ENCODE data around the gene ME3. TPM values are rescaled to one million over a fixed set of nuclear protein-coding genes. Genes with fewer than 3 reads are reported as not detected.
"Not testable (repeated sequence)": the region's sequence is repeated elsewhere in the genome, so short reads cannot be mapped to it uniquely, and the experiment has no call there.

Gene ME3
- total RNA-seq, 1 experiment from 2014 or later, result 28.7 TPM

- DNase-seq (ENCODE audit: low spot score), result no peak
- in situ Hi-C loops (cut with HindIII; ENCODE audit: low sequenced_read_pairs), result no loop called here
Measured at GRCh38 chr11:86438685-86439084, 233.7 kb downstream of the ME3 start.

DNA sequence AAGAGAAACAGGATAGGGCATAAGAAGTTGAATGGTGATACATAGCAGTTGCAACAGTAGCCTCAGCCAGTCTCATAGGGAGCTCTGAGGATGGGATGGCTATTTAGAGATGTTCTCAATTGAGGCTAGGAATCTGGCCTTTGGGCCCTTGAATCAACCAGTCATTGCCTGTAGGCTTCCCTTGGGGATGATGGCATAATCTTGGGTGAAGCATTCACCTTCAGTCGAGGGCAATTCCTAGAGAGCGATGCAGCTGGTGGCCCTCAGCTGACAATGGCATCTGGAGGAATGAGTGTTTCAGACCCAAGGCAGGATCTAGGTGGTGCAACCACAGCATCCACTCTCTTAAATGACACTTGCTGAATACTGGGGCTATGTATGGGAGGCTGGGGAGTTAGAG is 236.7 kb downstream of the ME3 start:
- in situ Hi-C loops (cut with HindIII; ENCODE audit: low sequenced_read_pairs), result no loop called here
- no peak for DNase-seq (ENCODE audit: low spot score)

GRCh38 chr11:86433361-86434095 is 238.9 kb downstream of the ME3 start:
- DNase-seq (ENCODE audit: low spot score); in situ Hi-C loops (cut with HindIII; ENCODE audit: low sequenced_read_pairs): not testable (repeated sequence)

- in situ Hi-C loops (cut with HindIII; ENCODE audit: low sequenced_read_pairs), result no loop called here
- no peak for DNase-seq (ENCODE audit: low spot score)
Measured at GRCh38 chr11:86431258-86431657, 241.2 kb downstream of the ME3 start.

DNA sequence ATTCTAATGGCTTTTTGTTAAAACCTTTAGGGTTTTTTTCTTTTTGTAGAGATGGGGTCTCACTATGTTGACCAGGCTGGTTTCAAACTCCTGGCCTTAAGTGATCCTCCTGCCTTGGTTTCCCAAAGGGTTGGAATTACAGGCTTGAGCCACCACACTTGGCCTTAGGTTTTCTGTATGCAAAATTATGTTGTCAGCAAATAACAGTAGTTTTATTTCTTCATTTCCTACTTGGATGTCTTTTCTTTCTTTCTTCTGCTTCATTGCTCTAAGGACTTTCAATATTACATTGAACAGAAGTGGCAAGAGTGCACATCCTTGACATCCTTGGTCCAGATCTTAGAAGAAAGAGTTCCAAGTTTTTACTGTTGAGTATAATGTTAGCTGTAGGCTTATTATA is 245.0 kb downstream of the ME3 start:
- in situ Hi-C loops (cut with HindIII; ENCODE audit: low sequenced_read_pairs), result no loop called here
- no peak for DNase-seq (ENCODE audit: low spot score)

DNA sequence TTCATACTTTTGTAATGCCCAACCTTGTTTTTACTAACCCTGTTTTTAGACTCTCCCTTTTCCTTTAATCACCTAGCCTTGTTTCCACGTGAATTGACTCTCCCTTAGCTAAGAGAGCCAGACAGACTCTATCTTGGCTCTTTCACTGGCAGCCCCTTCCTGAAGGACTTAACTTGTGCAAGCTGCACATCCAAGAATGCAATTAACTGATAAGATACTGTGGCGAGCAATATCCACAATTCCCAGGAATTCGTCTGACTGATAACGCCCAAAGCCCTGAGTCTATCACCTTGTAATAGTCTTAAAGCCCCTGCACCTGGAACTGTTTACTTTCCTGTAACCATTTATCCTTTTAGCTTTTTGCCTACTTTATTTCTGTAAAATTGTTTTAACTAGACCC is 248.9 kb downstream of the ME3 start:
- DNase-seq (ENCODE audit: low spot score); in situ Hi-C loops (cut with HindIII; ENCODE audit: low sequenced_read_pairs): not testable (repeated sequence)

DNA sequence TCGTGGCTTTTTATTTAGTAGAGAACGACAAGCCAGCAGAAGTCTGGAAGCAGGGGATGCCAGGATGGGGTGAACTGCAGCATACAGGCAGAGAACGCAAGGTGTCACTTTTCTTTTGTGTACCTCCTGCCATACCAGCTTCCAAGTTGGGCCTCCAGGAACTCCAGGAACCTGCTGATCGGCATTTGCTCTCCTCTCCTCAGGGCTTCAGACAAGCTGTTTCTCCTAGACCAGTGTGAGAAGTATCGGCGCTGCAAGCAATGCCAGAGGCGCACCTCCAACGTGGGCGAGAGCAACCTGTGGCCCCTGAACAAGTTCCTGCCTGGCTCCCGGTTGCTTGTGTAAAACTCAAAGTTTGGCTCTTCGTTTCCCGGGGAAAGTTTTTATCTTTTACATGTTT is 250.0 kb downstream of the ME3 start:
- in situ Hi-C loops (cut with HindIII; ENCODE audit: low sequenced_read_pairs), result no loop called here

DNA sequence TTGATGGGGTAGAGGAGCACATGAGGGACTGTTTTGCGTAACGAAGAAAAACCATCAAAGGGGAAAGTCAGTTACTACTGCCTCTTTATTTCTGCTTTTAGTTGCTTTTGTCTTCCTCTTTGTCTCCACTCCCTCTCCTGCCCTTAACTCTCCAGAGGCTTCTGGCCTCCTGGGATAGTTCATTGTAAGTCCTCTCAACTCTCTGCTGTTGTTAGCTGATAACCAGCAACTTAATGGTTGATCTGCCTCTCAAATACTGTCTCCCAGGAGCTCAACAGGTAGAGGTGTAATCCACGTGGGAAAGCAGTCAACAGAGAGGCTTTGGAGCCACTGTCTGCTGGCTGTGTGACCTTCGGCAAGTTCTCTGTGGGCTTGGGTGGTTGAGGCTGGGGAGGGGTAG is 250.5 kb downstream of the ME3 start:
- no peak for DNase-seq (ENCODE audit: low spot score)
- in situ Hi-C loops (cut with HindIII; ENCODE audit: low sequenced_read_pairs), result no loop called here

More for the DNA sequence above, 250.0 kb downstream of the ME3 start:
- no peak for DNase-seq (ENCODE audit: low spot score)

DNA sequence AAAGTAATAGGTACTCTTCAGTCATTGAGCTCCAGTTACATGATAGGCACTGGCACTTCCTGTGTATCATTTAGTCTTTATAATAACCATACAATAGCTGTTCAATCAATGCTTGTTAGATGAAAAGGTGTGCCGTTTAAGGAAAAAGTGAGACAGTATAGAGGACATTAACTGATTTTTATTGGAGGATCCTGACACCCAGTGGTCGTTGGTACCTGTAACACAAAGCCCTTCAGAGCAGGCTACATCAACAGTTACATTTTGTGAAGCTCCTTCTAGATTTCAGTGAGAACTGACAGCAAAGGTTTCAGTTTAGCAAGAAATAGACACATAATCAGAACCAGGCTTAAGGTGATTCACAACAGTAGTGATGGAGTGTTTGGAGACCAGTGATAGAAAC is 253.5 kb downstream of the ME3 start:
- in situ Hi-C loops (cut with HindIII; ENCODE audit: low sequenced_read_pairs), result no loop called here
- peak; percentile 23 for DNase-seq (ENCODE audit: low spot score)

- in situ Hi-C loops (cut with HindIII; ENCODE audit: low sequenced_read_pairs), result no loop called here
- no peak for DNase-seq (ENCODE audit: low spot score)
Measured at GRCh38 chr11:86418513-86418912, 253.9 kb downstream of the ME3 start.

GRCh38 chr11:86418106-86418505 is 254.3 kb downstream of the ME3 start:
- no peak for DNase-seq (ENCODE audit: low spot score)
- in situ Hi-C loops (cut with HindIII; ENCODE audit: low sequenced_read_pairs), result no loop called here

DNA sequence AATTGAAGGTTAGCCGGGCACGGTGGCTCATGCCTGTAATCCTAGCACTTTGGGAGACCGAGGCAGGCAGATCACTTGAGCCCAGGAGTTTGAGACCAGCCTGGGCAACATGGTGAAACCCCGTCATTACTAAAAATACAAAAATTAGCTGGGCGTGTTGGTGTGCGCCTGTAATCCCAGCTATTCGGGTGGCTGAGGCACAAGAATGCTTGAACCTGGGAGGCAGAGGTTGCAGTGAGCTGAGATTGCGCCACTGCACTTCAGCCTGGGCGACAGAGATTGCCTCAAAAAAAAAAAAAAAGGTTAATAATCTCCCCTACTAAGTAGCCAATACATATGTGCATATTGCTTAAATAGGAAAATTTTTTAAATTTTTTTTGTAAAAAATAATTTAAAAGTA is 255.5 kb downstream of the ME3 start:
- DNase-seq (ENCODE audit: low spot score); in situ Hi-C loops (cut with HindIII; ENCODE audit: low sequenced_read_pairs): not testable (repeated sequence)

- in situ Hi-C loops (cut with HindIII; ENCODE audit: low sequenced_read_pairs), result no loop called here
Measured at GRCh38 chr11:86416494-86416893, 255.9 kb downstream of the ME3 start.

DNA sequence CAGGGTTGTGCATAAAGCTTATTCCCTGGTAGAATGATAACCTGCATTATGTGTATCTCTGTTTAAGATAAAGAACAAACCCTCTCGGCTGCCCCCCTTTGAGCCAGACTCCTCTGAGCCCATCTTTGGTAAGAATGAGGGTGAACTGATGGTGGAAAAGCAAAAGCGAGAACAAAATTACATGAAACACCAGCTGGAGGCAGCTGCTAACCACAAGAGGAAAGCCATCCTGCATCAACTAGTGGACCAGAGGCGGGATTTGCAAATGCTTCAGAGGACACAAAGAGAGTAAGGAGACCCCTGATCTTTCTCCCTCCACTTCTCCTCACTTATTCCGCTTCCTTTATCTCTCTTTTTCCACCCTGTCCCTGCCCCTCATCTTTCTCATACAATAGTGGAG is 257.4 kb downstream of the ME3 start:
- in situ Hi-C loops (cut with HindIII; ENCODE audit: low sequenced_read_pairs), result no loop called here
- no peak for DNase-seq (ENCODE audit: low spot score)

More at GRCh38 chr11:86416494-86416893, 255.9 kb downstream of the ME3 start:
- DNase-seq (ENCODE audit: low spot score), result no peak

DNA sequence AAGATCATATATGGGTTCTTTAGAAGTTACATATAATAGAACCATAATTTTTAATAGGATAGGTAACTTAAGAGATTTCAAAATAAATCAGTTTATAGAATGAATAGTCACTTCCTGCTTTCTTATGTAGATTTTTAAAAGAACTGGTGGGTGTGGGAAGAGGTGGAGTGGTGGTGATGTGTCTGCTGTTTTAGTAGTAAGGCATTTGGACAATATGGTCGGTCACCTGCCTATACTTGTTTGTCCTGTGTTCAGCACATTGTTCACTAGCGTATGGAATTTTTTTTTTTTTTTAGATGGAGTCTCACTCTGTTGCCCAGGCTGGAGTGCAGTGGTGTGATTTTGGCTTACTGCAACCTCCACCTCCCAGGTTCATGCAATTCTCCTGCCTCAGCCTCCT is 258.4 kb downstream of the ME3 start:
- no peak for DNase-seq (ENCODE audit: low spot score)
- in situ Hi-C loops (cut with HindIII; ENCODE audit: low sequenced_read_pairs), result no loop called here

- in situ Hi-C loops (cut with HindIII; ENCODE audit: low sequenced_read_pairs), result no loop called here
- DNase-seq (ENCODE audit: low spot score), result no peak
Measured at GRCh38 chr11:86408845-86409244, 263.6 kb downstream of the ME3 start.

- DNase-seq (ENCODE audit: low spot score), result no peak
- in situ Hi-C loops (cut with HindIII; ENCODE audit: low sequenced_read_pairs), result no loop called here
Measured at GRCh38 chr11:86403458-86403857, 269.0 kb downstream of the ME3 start.

GRCh38 chr11:86398106-86398505 is 274.3 kb downstream of the ME3 start:
- in situ Hi-C loops (cut with HindIII; ENCODE audit: low sequenced_read_pairs), result no loop called here
- DNase-seq (ENCODE audit: low spot score), result no peak

GRCh38 chr11:86397351-86397750 is 275.1 kb downstream of the ME3 start:
- no peak for DNase-seq (ENCODE audit: low spot score)
- in situ Hi-C loops (cut with HindIII; ENCODE audit: low sequenced_read_pairs), result no loop called here

GRCh38 chr11:86396396-86396795 is 276.0 kb downstream of the ME3 start:
- in situ Hi-C loops (cut with HindIII; ENCODE audit: low sequenced_read_pairs), result no loop called here
- DNase-seq (ENCODE audit: low spot score), result no peak

GRCh38 chr11:86395061-86395551 is 277.3 kb downstream of the ME3 start:
- DNase-seq (ENCODE audit: low spot score), result peak; percentile 36
- in situ Hi-C loops (cut with HindIII; ENCODE audit: low sequenced_read_pairs), result no loop called here
